Nephron (organoid): ENCODE data around the gene ANKRD7.

Experiments
- H3K27ac Mint-ChIP-seq, 3 experiments: 2 replicates each; pipeline ENCODE4 v1.8.0; 2020; ENCODE audit warnings: mixed read lengths in 3 of 3, mild to moderate bottlenecking in 2 of 3, moderate library complexity in 1 of 3
- H3K27me3 Mint-ChIP-seq: 2 replicates; pipeline ENCODE4 v1.8.0; 2021; ENCODE audit warnings: low read depth, mild to moderate bottlenecking, moderate library complexity, mixed read lengths
- H3K36me3 Mint-ChIP-seq: 2 replicates; pipeline ENCODE4 v1.8.0; 2020; ENCODE audit warnings: low read depth, mixed read lengths
- H3K4me1 Mint-ChIP-seq: 2 replicates; pipeline ENCODE4 v1.8.0; 2020; ENCODE audit warnings: mixed read lengths
- H3K4me3 Mint-ChIP-seq, 3 experiments: 2 replicates each; pipeline ENCODE4 v1.8.0; 2020; ENCODE audit warnings: mild to moderate bottlenecking in 3 of 3, mixed read lengths in 3 of 3, moderate library complexity in 2 of 3
- H3K9me3 Mint-ChIP-seq: 2 replicates; pipeline ENCODE4 v1.8.0; 2020; ENCODE audit warnings: mixed read lengths
- TF ChIP-seq, protein P1 (sequence below), 3 experiments: fragments of 200-600 bp; sonication (generic); IDR thresholded peaks; one replicate each; pipeline ENCODE4 v1.5.0; 2021; ENCODE audit warnings: antibody characterized with exemption in 3 of 3; ENCODE audit not compliant: unreplicated experiment in 3 of 3

ANKRD7 gene

DNA sequence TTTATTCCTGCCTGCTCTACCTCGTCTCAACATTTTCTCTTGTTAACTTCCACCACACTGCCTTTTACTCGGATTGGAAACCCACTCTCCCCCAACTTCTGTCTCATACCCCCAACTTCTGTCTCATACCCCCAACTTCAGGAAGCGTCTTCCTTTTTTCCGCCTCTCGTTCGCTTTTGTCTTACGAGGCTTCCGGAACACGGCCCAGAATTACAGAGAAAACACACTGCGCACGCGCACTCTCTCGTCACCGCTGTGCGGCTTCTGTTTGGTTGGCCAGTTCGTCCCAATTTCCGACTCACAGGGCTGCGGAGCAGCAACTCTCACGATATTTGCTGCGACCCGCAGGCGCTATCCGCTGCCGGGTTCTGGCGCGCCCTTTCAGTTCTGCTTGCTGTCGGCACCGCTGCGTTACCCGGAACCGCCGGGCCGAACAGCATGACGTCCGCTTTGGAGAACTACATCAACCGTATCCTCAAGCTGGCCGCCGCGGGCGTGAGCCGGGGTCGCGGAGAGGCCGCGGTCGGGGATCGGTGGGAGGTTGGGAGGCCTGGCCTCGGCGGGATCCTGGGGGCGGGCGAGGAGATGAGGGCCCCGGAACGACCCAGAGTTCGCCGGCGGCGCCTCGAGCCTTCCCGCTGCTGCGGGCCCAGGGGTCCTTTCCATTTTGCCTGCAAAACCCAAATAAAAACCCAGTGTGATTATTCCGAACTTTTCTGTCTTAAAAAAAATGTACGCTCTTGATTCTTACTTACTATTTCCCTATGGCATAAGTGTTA, 40.5 kb upstream of the ANKRD7 start, which contains the start of gene LSM8:
LSM8 (plus strand) TSS at position 379 of the 779 bp plus-strand sequence; CDS start at position 439, 60 bp downstream.
- Mint-ChIP-seq H3K9me3 (no peaks in the 10 kb centered on the region), H3K4me1 (peaks cover 21% of the 10 kb centered on the region), H3K27ac (peak within 1 kb of the TSS; percentile 99 to 100 (median 99)), H3K4me3 (peak within 1 kb of the TSS; percentile 94 to 95 (median 95)), H3K36me3 (peaks cover 33% of the 10 kb centered on the region), H3K27me3 (no peaks in the 10 kb centered on the region)
- TF ChIP-seq, protein P1, sequence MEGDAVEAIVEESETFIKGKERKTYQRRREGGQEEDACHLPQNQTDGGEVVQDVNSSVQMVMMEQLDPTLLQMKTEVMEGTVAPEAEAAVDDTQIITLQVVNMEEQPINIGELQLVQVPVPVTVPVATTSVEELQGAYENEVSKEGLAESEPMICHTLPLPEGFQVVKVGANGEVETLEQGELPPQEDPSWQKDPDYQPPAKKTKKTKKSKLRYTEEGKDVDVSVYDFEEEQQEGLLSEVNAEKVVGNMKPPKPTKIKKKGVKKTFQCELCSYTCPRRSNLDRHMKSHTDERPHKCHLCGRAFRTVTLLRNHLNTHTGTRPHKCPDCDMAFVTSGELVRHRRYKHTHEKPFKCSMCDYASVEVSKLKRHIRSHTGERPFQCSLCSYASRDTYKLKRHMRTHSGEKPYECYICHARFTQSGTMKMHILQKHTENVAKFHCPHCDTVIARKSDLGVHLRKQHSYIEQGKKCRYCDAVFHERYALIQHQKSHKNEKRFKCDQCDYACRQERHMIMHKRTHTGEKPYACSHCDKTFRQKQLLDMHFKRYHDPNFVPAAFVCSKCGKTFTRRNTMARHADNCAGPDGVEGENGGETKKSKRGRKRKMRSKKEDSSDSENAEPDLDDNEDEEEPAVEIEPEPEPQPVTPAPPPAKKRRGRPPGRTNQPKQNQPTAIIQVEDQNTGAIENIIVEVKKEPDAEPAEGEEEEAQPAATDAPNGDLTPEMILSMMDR (IDR thresholded peaks at IDR 0.05; ENCODE audit: unreplicated experiment in 3 of 3) = no peak

DNA sequence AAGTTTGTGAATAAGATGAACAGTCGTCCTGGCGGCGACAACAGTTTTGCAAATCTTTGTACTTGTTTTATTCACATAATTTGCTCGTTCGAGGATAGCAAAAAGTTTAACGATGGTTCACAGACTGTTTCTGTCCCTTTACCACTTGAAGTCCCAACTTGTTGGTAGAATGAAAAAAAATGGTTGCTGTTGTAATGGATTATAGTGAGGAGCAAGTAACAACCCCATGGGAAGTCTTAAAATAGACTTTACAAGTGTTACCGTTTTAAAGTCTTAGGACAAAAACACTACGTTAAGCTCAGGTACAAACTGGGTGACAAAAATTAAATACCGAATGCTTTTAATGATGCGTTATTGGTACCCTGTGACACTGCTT, 40.0 kb upstream of the ANKRD7 start:
- peak overlapping the region; percentile 99 to 100 (median 99) for H3K27ac Mint-ChIP-seq
- H3K4me3 Mint-ChIP-seq = peak overlapping the region; percentile 94 to 95 (median 95)
- no peaks in the 10 kb centered on the region for H3K27me3 Mint-ChIP-seq
- H3K4me1 Mint-ChIP-seq = peaks cover 21% of the 10 kb centered on the region
- TF ChIP-seq, protein P1 (IDR thresholded peaks at IDR 0.05; ENCODE audit: unreplicated experiment in 3 of 3) = no peak
- H3K9me3 Mint-ChIP-seq = no peaks in the 10 kb centered on the region
- peaks cover 36% of the 10 kb centered on the region for H3K36me3 Mint-ChIP-seq

DNA sequence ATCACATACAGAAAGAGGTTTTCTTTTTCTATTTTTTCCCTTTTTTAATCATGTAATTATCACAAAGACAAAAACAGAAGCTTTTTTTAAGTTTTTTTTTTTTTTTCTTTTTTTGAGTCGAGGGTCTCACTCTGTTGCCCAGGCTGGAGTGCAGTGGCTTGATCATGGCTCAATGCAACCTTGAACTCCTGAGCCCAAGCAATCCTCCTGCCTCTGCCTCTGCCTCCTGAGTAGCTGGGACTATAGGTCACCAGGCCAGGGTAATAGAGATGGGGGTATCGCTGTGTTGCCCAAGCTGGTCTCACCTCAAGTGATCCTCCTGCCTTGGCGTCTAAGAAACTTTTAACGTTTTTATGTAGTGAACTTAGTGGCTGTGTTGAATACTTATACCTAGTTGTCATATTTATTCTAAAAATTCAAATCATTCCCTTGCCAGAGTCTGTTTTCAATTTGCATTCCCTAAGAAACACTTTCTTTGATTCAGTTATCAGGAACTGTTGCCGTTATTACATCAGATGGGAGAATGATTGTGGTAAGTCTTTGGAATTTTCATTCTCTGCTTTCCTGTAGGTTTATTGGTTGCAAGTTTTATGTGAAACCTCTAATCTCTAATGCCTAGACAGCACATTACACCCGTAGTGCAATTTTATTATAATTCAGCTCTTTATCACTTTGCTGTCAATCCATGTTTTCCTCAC, 39.2 kb upstream of the ANKRD7 start:
- Mint-ChIP-seq H3K4me1 (peaks cover 21% of the 10 kb centered on the region), H3K27me3 (no peaks in the 10 kb centered on the region), H3K27ac (peak overlapping the region; percentile 51 to 99 (median 87)), H3K9me3 (no peaks in the 10 kb centered on the region), H3K4me3 (peak overlapping the region; percentile 94 to 95 (median 95)), H3K36me3 (peaks cover 42% of the 10 kb centered on the region)
- TF ChIP-seq, protein P1 (IDR thresholded peaks at IDR 0.05; ENCODE audit: unreplicated experiment in 3 of 3) = no peak

DNA sequence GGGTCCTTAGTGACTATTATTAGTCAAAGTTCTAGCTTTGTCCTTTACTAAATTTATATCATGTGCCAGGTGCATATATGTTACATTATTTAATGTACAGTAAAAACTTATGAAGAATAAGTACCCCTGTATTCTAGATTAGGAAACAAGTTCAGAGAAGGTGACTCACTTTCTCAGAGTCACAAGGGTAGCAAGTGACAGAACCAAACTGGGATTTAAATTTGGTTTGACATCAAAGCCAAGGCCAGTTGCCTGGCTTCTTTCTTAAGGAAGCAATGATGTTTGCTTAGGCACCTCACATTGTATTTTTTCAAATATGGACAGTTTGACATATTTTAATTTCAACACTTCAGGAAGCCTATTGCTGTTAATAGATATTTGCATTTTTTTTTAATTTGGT, 38.0 kb upstream of the ANKRD7 start:
- H3K27me3 Mint-ChIP-seq = no peaks in the 10 kb centered on the region
- H3K9me3 Mint-ChIP-seq = no peaks in the 10 kb centered on the region
- peak overlapping the region; percentile 51 to 99 (median 87) for H3K27ac Mint-ChIP-seq
- TF ChIP-seq, protein P1 (IDR thresholded peaks at IDR 0.05; ENCODE audit: unreplicated experiment in 3 of 3) = no peak
- peak overlapping the region; percentile 94 to 95 (median 95) for H3K4me3 Mint-ChIP-seq
- peaks cover 45% of the 10 kb centered on the region for H3K36me3 Mint-ChIP-seq
- peaks cover 21% of the 10 kb centered on the region for H3K4me1 Mint-ChIP-seq

DNA sequence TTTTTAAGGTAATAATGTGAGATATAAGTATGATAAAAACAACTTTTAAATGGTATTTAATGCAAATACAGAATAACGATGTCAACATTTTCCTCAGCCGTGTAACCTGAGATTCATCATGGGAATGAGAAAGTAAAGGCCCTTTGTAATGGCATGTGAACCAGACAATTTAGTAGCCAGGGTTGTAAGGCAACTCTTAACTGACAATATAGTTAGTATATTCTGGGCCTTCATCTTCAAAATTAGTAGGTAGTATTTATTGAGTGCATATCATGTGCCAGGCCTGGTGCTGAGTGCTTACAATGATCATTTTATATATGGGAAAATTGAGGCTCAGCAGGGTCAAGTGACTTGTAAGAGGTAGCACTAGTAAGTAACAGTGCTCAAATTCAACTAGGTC, 29.9 kb upstream of the ANKRD7 start:
- TF ChIP-seq, protein P1 (IDR thresholded peaks at IDR 0.05; ENCODE audit: unreplicated experiment in 3 of 3) = no peak
- no peaks in the 10 kb centered on the region for H3K27me3 Mint-ChIP-seq
- H3K27ac Mint-ChIP-seq = no peak overlapping the region
- no peaks in the 10 kb centered on the region for H3K9me3 Mint-ChIP-seq
- no peak overlapping the region for H3K4me3 Mint-ChIP-seq
- peaks cover 18% of the 10 kb centered on the region for H3K36me3 Mint-ChIP-seq
- no peaks in the 10 kb centered on the region for H3K4me1 Mint-ChIP-seq
